ENCODE measurements around the gene ELP5.

ELP5 gene

DNA sequence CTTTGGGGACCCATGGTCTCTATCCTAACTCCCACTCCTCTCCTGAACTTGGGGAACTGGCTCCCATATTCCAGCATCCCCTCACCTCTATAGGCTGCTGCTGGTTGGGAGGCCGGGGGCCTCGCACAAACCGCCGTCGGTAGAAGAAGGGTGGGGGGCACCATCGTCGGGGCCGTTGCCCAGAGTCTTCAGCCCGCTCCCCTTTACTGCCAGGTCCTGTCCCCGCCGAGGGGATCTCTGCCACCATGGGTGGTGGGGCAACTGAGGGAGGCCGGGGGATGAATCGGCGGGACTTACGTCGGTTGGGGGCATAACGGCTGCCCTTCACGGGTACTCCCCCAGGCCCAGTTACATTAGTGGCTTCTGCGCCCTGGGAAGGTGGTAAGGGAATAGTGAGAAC lies 38.2 kb downstream of the ELP5 start:
- no peak for DNase-seq

GRCh38 chr17:7290685-7291084 lies 38.7 kb downstream of the ELP5 start:
- no peak for DNase-seq

DNA sequence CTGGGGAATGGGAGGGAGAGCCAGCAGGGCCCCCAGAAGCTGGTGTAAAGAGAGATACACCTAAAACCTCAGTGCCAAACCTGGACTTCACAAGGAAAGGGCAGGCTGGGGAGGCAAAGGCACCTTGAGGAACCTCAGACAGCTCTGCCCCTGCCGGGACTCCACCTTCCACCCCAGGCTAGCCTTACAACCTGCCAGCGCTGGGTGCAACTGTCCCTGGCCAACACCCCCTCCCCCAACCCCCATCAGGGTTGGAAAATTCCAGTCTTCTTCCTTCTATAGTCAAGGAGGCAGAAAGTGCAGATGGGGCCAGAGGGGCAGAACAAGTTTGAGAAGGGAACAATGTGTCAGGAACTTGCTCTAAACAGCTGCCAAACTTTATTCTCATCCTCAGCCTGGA lies 40.2 kb downstream of the ELP5 start:
- DNase-seq: no peak

GRCh38 chr17:7292729-7293128 lies 40.7 kb downstream of the ELP5 start:
- DNase-seq: no peak

DNA sequence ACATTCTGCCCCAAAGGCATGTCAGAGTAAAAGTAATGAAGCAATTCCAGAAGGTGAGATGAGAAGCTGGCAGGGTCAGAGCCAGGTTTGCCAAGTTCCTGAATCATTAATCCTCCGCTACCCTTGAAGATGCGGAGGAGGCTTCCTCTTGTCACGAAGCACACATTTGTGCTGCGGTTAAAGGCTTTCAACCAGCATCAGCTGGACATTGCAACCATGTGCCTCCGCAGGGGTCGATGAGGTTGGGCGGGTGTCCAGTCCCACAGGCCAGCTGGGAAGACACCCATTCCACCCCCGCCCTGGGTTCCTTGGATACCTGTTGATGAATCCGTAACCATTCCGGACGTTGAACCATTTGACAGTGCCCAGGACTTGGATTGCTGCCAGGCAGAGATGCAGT lies 41.1 kb downstream of the ELP5 start:
- DNase-seq: no peak

DNA sequence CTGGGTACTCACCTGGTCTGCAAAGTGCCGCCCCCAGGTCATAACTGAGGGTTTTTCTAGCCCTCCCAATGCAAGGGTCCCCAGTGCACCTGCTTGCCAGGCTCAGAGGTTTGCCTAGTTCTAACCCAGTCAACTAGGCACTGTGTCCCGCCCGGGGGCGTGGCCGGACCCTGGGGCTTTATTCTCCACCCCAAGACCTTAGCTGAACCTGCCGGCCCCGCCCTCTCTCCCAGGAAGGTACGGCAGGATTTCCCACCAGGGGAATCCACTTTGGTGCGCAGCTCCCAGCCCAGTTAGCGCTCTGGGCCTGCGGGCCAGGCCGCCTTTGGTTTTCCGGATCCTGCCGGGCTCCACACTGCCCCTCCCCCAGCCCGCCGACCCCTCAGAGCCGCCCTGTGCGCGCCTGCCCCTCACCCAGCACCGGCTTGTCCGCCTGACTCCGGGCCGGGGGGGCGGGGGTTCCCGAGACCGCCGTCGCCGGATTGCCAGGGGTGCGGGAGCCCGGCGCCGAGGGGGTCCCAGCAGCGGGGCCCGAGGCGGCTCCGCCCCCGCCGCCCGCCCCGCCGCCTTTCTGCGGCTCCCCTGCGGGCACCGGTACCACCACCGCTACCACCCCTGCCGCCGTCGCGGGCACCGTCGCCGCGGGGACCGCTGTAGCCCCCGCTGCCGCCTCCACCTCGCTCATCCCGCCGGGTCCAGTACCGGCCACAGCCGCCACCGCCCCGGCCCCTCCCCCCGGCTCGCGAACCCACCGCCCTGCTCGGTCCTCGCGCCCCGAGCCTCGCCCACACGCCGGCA lies 42.0 kb downstream of the ELP5 start:
- no peak for DNase-seq

GRCh38 chr17:7294614-7295153 lies 42.7 kb downstream of the ELP5 start, which contains the start of gene YBX2:
Gene YBX2 (minus strand): TSS chr17:7294639. CDS start chr17:7294500, 139 bp downstream.
- DNase-seq: no peak

- no peak for DNase-seq
Measured at GRCh38 chr17:7295230-7296180, 43.5 kb downstream of the ELP5 start.

GRCh38 chr17:7296189-7296861 lies 44.3 kb downstream of the ELP5 start:
- DNase-seq: peak; percentile 80

- DNase-seq: no peak
Measured at GRCh38 chr17:7304179-7304578, 52.2 kb downstream of the ELP5 start.

DNA sequence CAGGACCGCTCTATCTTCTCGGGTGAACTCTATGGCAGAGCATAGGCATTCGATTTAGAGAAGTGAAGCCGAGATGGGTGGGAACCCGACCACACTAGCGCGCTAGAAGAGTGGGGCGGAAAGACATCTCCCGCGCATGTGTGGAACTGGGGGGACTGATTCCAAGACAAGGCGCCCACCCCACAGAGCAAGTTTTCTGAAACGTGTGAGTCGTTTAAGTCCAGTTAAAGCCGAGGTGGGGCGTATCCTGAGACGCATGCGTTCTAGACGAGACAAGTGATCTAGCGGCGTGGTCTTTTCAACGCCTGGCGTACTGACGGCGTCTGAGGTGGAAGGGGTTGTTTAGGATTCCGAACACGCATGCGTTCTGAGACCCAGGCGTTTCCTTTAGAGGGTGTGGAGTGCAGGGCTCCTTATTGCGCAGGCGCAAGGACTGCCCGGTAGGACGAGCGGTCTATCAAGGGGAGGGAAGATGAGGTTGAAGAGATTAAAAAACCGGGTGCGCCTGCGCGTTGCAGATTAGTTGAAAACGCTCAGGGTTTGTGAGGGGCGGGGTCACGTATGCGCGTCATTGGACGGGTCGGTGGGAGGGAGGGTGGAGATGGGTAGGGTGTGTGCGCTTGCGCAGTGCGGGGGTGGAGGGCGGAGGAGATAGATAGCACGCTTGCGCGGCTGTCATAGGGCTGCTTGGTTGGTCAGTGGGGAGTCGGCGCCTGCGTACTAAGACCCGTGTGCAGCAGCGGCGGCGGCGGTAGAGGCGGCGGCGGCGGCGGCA lies 55.1 kb downstream of the ELP5 start, which contains the start of gene EIF5A:
TSS of gene EIF5A (plus strand) at position 718 of the 775 bp plus-strand sequence. CDS start 2,008 bp downstream, outside the sequence.
- peak; percentile 99 for DNase-seq

GRCh38 chr17:7307686-7308624 lies 55.9 kb downstream of the ELP5 start:
- DNase-seq: peak; percentile 51

DNA sequence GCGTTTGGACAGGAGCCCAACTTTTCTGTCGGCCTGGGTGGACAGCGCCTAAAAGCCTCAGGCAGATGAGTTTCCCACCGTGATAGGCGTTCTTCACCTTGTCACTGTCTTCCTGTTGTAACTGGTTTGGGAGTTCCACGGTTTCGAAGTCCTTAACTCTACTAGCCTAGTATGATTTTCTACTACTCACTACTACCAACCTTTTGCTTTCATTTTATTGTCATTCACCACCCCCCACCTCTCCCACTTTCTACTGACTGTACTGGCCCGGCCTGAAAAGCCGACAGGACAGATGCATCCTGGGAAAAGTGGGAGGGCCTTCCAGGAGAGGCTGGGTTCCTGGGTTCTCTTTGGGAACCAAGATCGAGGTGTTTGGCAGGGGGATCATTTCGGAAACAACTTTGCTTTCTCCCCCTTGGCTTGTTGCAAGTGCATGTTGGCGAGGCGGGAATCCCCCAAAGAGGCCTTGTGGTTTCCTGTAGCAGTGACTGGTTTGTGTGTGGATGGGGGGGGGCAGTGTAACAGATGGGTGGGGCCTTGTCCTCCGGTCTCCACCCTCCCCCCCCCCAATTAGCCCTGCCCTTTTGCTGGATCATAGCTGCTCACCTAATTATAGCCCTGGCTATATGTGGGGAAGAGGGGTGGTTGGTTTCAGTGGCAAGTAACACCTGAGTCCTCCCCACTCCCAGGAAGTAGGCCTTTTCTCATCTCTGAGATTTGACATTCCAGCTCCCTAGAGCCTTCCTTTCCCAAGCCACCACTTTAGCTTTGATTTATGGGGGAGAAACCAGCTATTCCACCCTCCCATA lies 56.8 kb downstream of the ELP5 start:
- peak; percentile 40 for DNase-seq

Data from midbrain (tissue), 1 donor.